Liver (tissue), 9 donors: ENCODE results near the gene CDK9. TPM values are rescaled to one million over a fixed set of nuclear protein-coding genes. Genes with fewer than 3 reads are reported as not detected.

ENCODE experiments used
- DNase-seq: peaks from one replicate; pipeline ENCODE4 v3.0.0-alpha.2; 2017; ENCODE audit warnings: low spot score
- H3K27ac ChIP-seq, 2 donors: one replicate each; pipeline ENCODE4 v1.7.0; 2013; ENCODE audit warnings: inconsistent platforms in 2 of 2, low read length in 2 of 2, control low read depth in 1 of 2, low read depth in 1 of 2, mild to moderate bottlenecking in 1 of 2
- H3K27me3 ChIP-seq, 4 donors: one replicate each; pipeline versions ENCODE4 v1.6.1 to v1.7.0; 2013; ENCODE audit warnings: low read length in 3 of 4, inconsistent platforms in 1 of 4, mild to moderate bottlenecking in 1 of 4, moderate library complexity in 1 of 4; ENCODE audit not compliant: control insufficient read depth in 4 of 4, insufficient read depth in 4 of 4
- H3K36me3 ChIP-seq, 4 donors: one replicate each; pipeline versions ENCODE4 v1.6.1 to v1.7.0; 2013; ENCODE audit warnings: low read length in 3 of 4, mild to moderate bottlenecking in 3 of 4, low read depth in 1 of 4, moderate library complexity in 1 of 4; ENCODE audit not compliant: control insufficient read depth in 4 of 4, insufficient read depth in 3 of 4
- H3K4me1 ChIP-seq, 4 donors: one replicate each; pipeline versions ENCODE4 v1.6.1 to v1.7.0; 2013; ENCODE audit warnings: low read length in 3 of 4, mild to moderate bottlenecking in 3 of 4, moderate library complexity in 1 of 4; ENCODE audit not compliant: control insufficient read depth in 4 of 4, insufficient read depth in 4 of 4
- H3K4me3 ChIP-seq, 3 donors: one replicate each; pipeline versions ENCODE4 v1.6.1 to v1.7.0; 2013; ENCODE audit warnings: low read length in 3 of 3, control low read depth in 1 of 3, low read depth in 1 of 3, mild to moderate bottlenecking in 1 of 3
- H3K9ac ChIP-seq, 2 donors: one replicate each; pipeline ENCODE4 v1.7.0; 2013; ENCODE audit warnings: low read length in 2 of 2, mild to moderate bottlenecking in 2 of 2, moderate library complexity in 2 of 2, control low read depth in 1 of 2, low read depth in 1 of 2
- H3K9me3 ChIP-seq, 4 donors: one replicate each; pipeline versions ENCODE4 v1.6.1 to v1.7.0; 2013; ENCODE audit warnings: low read length in 3 of 4; ENCODE audit not compliant: control insufficient read depth in 4 of 4
- ATF3 ChIP-seq: IDR thresholded peaks from 2 replicates; pipeline ENCODE4 v1.6.1; 2016; ENCODE audit warnings: antibody characterized with exemption
- CTCF ChIP-seq: fragments of 150-350 bp; IDR thresholded peaks from 2 replicates; pipeline ENCODE4 v1.5.1; 2017; ENCODE audit warnings: improper control_type of control experiment, low read depth, low read length; ENCODE audit not compliant: missing input control
- EGR1 ChIP-seq, 2 donors: IDR thresholded peaks; 2 replicates each; pipeline ENCODE4 v1.6.1; 2016 to 2018; ENCODE audit warnings: antibody characterized with exemption in 2 of 2, low read depth in 2 of 2
- FOXA1 ChIP-seq: IDR thresholded peaks from 2 replicates; pipeline ENCODE4 v1.6.1; 2016; ENCODE audit warnings: antibody characterized with exemption
- FOXA2 ChIP-seq: IDR thresholded peaks from 2 replicates; pipeline ENCODE4 v1.6.1; 2016; ENCODE audit warnings: antibody characterized with exemption
- GABPA ChIP-seq, 2 donors: IDR thresholded peaks in 1 of 2; conservative IDR thresholded peaks in 1 of 2; 2 replicates each; pipeline ENCODE4 v1.6.1; 2016; ENCODE audit warnings: antibody characterized with exemption in 2 of 2, mild to moderate bottlenecking in 1 of 2, moderate library complexity in 1 of 2
- HNF4A ChIP-seq, 2 donors: conservative IDR thresholded peaks; 2 replicates each; pipeline ENCODE4 v1.6.1; 2016; ENCODE audit warnings: antibody characterized with exemption in 2 of 2, mild to moderate bottlenecking in 2 of 2
- HNF4G ChIP-seq: IDR thresholded peaks from 2 replicates; pipeline ENCODE4 v1.6.1; 2016; ENCODE audit warnings: antibody characterized with exemption
- JUND ChIP-seq, 2 donors: IDR thresholded peaks; 2 replicates each; pipeline ENCODE4 v1.6.1; 2016; ENCODE audit warnings: antibody characterized with exemption in 2 of 2
- MAX ChIP-seq: IDR thresholded peaks from 2 replicates; pipeline ENCODE4 v1.6.1; 2016; ENCODE audit warnings: antibody characterized with exemption
- NR2F2 ChIP-seq: IDR thresholded peaks from 2 replicates; pipeline ENCODE4 v1.6.1; 2016; ENCODE audit warnings: antibody characterized with exemption
- RAD21 ChIP-seq, 2 donors: IDR thresholded peaks; 2 replicates each; pipeline ENCODE4 v1.6.1; 2016; ENCODE audit warnings: antibody characterized with exemption in 2 of 2, mild to moderate bottlenecking in 2 of 2
- REST ChIP-seq: IDR thresholded peaks from 2 replicates; pipeline ENCODE4 v1.6.1; 2016; ENCODE audit warnings: antibody characterized with exemption, mild to moderate bottlenecking
- RXRA ChIP-seq, 2 donors: IDR thresholded peaks; 2 replicates each; pipeline ENCODE4 v1.6.1; 2017 to 2018; ENCODE audit warnings: antibody characterized with exemption in 2 of 2, mild to moderate bottlenecking in 1 of 2
- SP1 ChIP-seq: IDR thresholded peaks from 2 replicates; pipeline ENCODE4 v1.6.1; 2018; ENCODE audit warnings: antibody characterized with exemption, mild to moderate bottlenecking
- TAF1 ChIP-seq: conservative IDR thresholded peaks from 2 replicates; pipeline ENCODE4 v1.6.1; 2016; ENCODE audit warnings: antibody characterized with exemption, mild to moderate bottlenecking
- YY1 ChIP-seq: IDR thresholded peaks from 2 replicates; pipeline ENCODE4 v1.6.1; 2016; ENCODE audit warnings: antibody characterized with exemption, mild to moderate bottlenecking
- ZBTB33 ChIP-seq: IDR thresholded peaks from 2 replicates; pipeline ENCODE4 v1.6.1; 2016; ENCODE audit warnings: antibody characterized with exemption
- WGBS: extraction: QIAGEN DNeasy Blood & Tissue Kit; methylation state at CpG from one replicate; pipeline ENCODE4 v1.1.7; 2013; 5-methylcytosine and 5-hydroxymethylcytosine counted together
- polyA plus RNA-seq, 2 donors: library from polyadenylated mRNA; stranded (reverse) in 1 of 2; unstranded in 1 of 2; fragments of 200-250 nt in 1 of 2; fragments of >200 nt in 1 of 2; fragmentation: Nextera tagmentation in 1 of 2; extraction: Ambion mirVana in 1 of 2; gene quantifications; one replicate each; pipeline versions ENCODE4 v1.2.1 to v1.2.3, GENCODE V29; 2013 to 2015
- total RNA-seq, 2 donors: library from RNA; depleted of rRNA; stranded (reverse); fragments of >200 nt; gene quantifications; one replicate each; pipeline ENCODE4 v1.2.3, GENCODE V29; 2014
- donor health status: healthy.
- donor health status: healthy.
- donor health status: healthy.
- donor health status: healthy.
- donor health status: healthy.

The CDK9 gene
- total and polyA plus RNA-seq, 4 donors: 31.8 to 41.4 (median 36.8) TPM

- Histone ChIP-seq H3K4me1 (peaks cover 15 to 35% (median 22%) of the 10 kb centered on the region in 4 donors), H3K9me3 (no peaks in the 10 kb centered on the region), H3K9ac (no peak overlapping the region), H3K4me3 (no peak overlapping the region), H3K27me3 (no peaks in the 10 kb centered on the region), H3K27ac (no peak overlapping the region), H3K36me3 (peaks cover 11 to 37% (median 22%) of the 10 kb centered on the region in 4 donors)
- WGBS: 91% methylated on average over 17 of the region's 17 CpGs
- no peak for TF ChIP-seq EGR1 (IDR thresholded peaks at IDR 0.05; ENCODE audit: low read depth in 2 of 2)
- TF ChIP-seq HNF4G: no peak
- TF ChIP-seq MAX: no peak
- TF ChIP-seq ZBTB33: no peak
- TF ChIP-seq NR2F2: no peak
- no peak for TF ChIP-seq REST
- no peak for TF ChIP-seq CTCF
- no peak for TF ChIP-seq YY1
- no peak for TF ChIP-seq RXRA (IDR thresholded peaks at IDR 0.05)
- TF ChIP-seq JUND (IDR thresholded peaks at IDR 0.05): no peak
- TF ChIP-seq RAD21 (IDR thresholded peaks at IDR 0.05): no peak
- TF ChIP-seq GABPA (IDR thresholded peaks at IDR 0.05 in 1 of 2, conservative IDR thresholded peaks at IDR 0.05 in 1 of 2): no peak
- no peak for TF ChIP-seq SP1
- no peak for TF ChIP-seq HNF4A (conservative IDR thresholded peaks at IDR 0.05)
- TF ChIP-seq TAF1: no peak
- no peak for TF ChIP-seq FOXA1
- TF ChIP-seq ATF3: no peak
- no peak for TF ChIP-seq FOXA2
- no peak for DNase-seq
Measured at GRCh38 chr9:127808347-127809001, 22.6 kb downstream of the CDK9 start.
